ENCODE measurements around the gene GNAI3. TPM values are rescaled to one million over a fixed set of nuclear protein-coding genes. Genes with fewer than 3 reads are reported as not detected.

GNAI3 gene
- total and polyA plus RNA-seq, 2 donors (not counting 3 experiments of a cell fraction or from before 2014, with no cell fraction given) = 5.0 to 14.0 TPM

- no peaks in the 10 kb centered on the region for H3K36me3 ChIP-seq (ENCODE audit: control insufficient read depth in 2 of 2, extremely low read depth in 1 of 2, insufficient read depth in 2 of 2, low read length in 2 of 2)
- no peaks in the 10 kb centered on the region for H3K9me3 ChIP-seq (replicated peaks; ENCODE audit: control insufficient read depth, insufficient read depth, low read length)
- ChIA-PET CTCF (interaction anchor here (1.1 to 3.2 kb wide), 4 partner anchors 15 to 27 kb away, joined by 3 to 11 read pairs (median 10); no protein-coding TSS in a partner anchor), POLR2A (no interaction called here)
- no peak overlapping the region for H2AFZ ChIP-seq (ENCODE audit: low read depth, low read length)
- H3K4me3 ChIP-seq (replicated peaks in 1 of 3; ENCODE audit: insufficient read depth in 1 of 3, low read depth in 1 of 3, low read length in 3 of 3) = no peak overlapping the region
- no peak overlapping the region for H3K4me2 ChIP-seq (ENCODE audit: insufficient read depth, low read length)
- H3K79me2 ChIP-seq (ENCODE audit: control insufficient read depth, insufficient read depth, low read length) = no peaks in the 10 kb centered on the region
- dilution Hi-C loops (cut with MboI; ENCODE audit: extremely low pct_ligation_motif_present, low sequenced_read_pairs) (no loop called here), intact Hi-C loops (cut with micrococcal nuclease) (no loop called here)
- no peaks in the 10 kb centered on the region for H4K20me1 ChIP-seq (replicated peaks; ENCODE audit: control insufficient read depth, extremely low read depth, insufficient read depth, low read length)
- no peaks in the 10 kb centered on the region for H3K9me1 ChIP-seq (replicated peaks; ENCODE audit: control insufficient read depth, extremely low read depth, insufficient read depth, low read length)
- no peaks in the 10 kb centered on the region for H3K4me1 ChIP-seq (ENCODE audit: control insufficient read depth, extremely low read depth, insufficient read depth, low read length)
- FAIRE-seq (no peak), DNase-seq (ENCODE audit: low read depth, low spot score) (no peak)
- no TSS peak for BruUV-seq (replicated peaks)
- no peak overlapping the region for H3K27ac ChIP-seq (ENCODE audit: insufficient read depth, low read depth, low read length)
- TF ChIP-seq POLR2A (IDR thresholded peaks at IDR 0.05; ENCODE audit: low read depth, low read length) (no peak), MYC (IDR thresholded peaks at IDR 0.05; ENCODE audit: low read depth, low read length) (no peak), POLR2AphosphoS5 (IDR thresholded peaks at IDR 0.05; ENCODE audit: insufficient read depth, low read depth, low read length) (no peak), JUN (IDR thresholded peaks at IDR 0.05; ENCODE audit: borderline replicate concordance, insufficient read depth, insufficient read length, low read depth) (no peak), FOS (IDR thresholded peaks at IDR 0.05; ENCODE audit: borderline replicate concordance, insufficient read depth, low read length) (no peak), GATA2 (IDR thresholded peaks at IDR 0.05; ENCODE audit: insufficient read depth, insufficient read length, low read depth, low read length) (no peak), EZH2 (IDR thresholded peaks at IDR 0.05; ENCODE audit: borderline replicate concordance, low read depth, low read length, severe bottlenecking) (no peak)
- TF ChIP-seq, protein P1, sequence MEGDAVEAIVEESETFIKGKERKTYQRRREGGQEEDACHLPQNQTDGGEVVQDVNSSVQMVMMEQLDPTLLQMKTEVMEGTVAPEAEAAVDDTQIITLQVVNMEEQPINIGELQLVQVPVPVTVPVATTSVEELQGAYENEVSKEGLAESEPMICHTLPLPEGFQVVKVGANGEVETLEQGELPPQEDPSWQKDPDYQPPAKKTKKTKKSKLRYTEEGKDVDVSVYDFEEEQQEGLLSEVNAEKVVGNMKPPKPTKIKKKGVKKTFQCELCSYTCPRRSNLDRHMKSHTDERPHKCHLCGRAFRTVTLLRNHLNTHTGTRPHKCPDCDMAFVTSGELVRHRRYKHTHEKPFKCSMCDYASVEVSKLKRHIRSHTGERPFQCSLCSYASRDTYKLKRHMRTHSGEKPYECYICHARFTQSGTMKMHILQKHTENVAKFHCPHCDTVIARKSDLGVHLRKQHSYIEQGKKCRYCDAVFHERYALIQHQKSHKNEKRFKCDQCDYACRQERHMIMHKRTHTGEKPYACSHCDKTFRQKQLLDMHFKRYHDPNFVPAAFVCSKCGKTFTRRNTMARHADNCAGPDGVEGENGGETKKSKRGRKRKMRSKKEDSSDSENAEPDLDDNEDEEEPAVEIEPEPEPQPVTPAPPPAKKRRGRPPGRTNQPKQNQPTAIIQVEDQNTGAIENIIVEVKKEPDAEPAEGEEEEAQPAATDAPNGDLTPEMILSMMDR (IDR thresholded peaks at IDR 0.05; ENCODE audit: extremely low read depth in 1 of 2, insufficient read depth in 1 of 2, low read depth in 1 of 2, low read length in 2 of 2) = no peak
- TF ChIP-seq, protein P2, sequence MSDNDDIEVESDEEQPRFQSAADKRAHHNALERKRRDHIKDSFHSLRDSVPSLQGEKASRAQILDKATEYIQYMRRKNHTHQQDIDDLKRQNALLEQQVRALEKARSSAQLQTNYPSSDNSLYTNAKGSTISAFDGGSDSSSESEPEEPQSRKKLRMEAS (IDR thresholded peaks at IDR 0.05; ENCODE audit: insufficient read depth, insufficient read length) = no peak
- H3K9ac ChIP-seq (replicated peaks; ENCODE audit: extremely low read depth, insufficient read depth, low read length) = no peak overlapping the region
- peaks cover 8 to 18% of the 10 kb centered on the region in 2 experiments for H3K27me3 ChIP-seq (ENCODE audit: control insufficient read depth in 2 of 2, insufficient read depth in 2 of 2, low read length in 2 of 2)
Observed at GRCh38 chr1:109517337-109517736, 31.1 kb upstream of the GNAI3 start.

Data from endothelial cell of umbilical vein (primary cell).